GM12865 (cell line): ENCODE measurements around the gene AWAT1.
"Not testable (repeated sequence)": the region's sequence is repeated elsewhere in the genome, so short reads cannot be mapped to it uniquely, and the experiment has no call there.

Experiments
- DNase-seq: peaks from one replicate; pipeline ENCODE4 v3.0.0; 2010; ENCODE audit warnings: low read depth
- H3K4me3 ChIP-seq: 2 replicates; pipeline ENCODE4 v1.5.1; 2011; ENCODE audit warnings: mild to moderate bottlenecking, low read depth, low read length, control low read depth
- CTCF ChIP-seq: IDR thresholded peaks from 2 replicates; pipeline ENCODE4 v1.5.1; 2011; ENCODE audit warnings: low read length, control low read depth, low read depth, inconsistent platforms; ENCODE audit not compliant: insufficient read depth; ENCODE audit errors: missing control alignments

AWAT1 gene

GRCh38 chrX:70226048-70226447, 8.4 kb upstream of the AWAT1 start:
- no peak overlapping the region for H3K4me3 ChIP-seq
- no peak for DNase-seq
- TF ChIP-seq CTCF, result no peak

GRCh38 chrX:70226687-70227086, 7.8 kb upstream of the AWAT1 start:
- no peak overlapping the region for H3K4me3 ChIP-seq
- no peak for DNase-seq
- no peak for TF ChIP-seq CTCF

- H3K4me3 ChIP-seq, result no peak overlapping the region
- TF ChIP-seq CTCF, result no peak
- DNase-seq, result no peak
Measured at GRCh38 chrX:70231666-70232065, 2.8 kb upstream of the AWAT1 start.

- no peak for TF ChIP-seq CTCF
- no peak for DNase-seq
- H3K4me3 ChIP-seq, result no peak overlapping the region
Measured at GRCh38 chrX:70240751-70241150, 6.3 kb downstream of the AWAT1 start.

- TF ChIP-seq CTCF, result no peak
- DNase-seq, result no peak
- no peak overlapping the region for H3K4me3 ChIP-seq
Measured at GRCh38 chrX:70241501-70241900, 7.0 kb downstream of the AWAT1 start.

- not testable (repeated sequence) for H3K4me3 ChIP-seq, DNase-seq
Measured at GRCh38 chrX:70243601-70244000, 9.1 kb downstream of the AWAT1 start.

GRCh38 chrX:70244881-70245280, 10.4 kb downstream of the AWAT1 start:
- TF ChIP-seq CTCF, result no peak
- no peak for DNase-seq
- H3K4me3 ChIP-seq, result no peak overlapping the region

GRCh38 chrX:70247252-70247651, 12.8 kb downstream of the AWAT1 start:
- no peak for TF ChIP-seq CTCF
- H3K4me3 ChIP-seq, result no peak overlapping the region
- DNase-seq, result no peak
